ENCODE results near the gene PTPRE. TPM values are rescaled to one million over a fixed set of nuclear protein-coding genes. Genes with fewer than 3 reads are reported as not detected.

The PTPRE gene
- total RNA-seq, 6 experiments from 2014 or later = 2.3 to 9.2 (median 2.7) TPM

DNA sequence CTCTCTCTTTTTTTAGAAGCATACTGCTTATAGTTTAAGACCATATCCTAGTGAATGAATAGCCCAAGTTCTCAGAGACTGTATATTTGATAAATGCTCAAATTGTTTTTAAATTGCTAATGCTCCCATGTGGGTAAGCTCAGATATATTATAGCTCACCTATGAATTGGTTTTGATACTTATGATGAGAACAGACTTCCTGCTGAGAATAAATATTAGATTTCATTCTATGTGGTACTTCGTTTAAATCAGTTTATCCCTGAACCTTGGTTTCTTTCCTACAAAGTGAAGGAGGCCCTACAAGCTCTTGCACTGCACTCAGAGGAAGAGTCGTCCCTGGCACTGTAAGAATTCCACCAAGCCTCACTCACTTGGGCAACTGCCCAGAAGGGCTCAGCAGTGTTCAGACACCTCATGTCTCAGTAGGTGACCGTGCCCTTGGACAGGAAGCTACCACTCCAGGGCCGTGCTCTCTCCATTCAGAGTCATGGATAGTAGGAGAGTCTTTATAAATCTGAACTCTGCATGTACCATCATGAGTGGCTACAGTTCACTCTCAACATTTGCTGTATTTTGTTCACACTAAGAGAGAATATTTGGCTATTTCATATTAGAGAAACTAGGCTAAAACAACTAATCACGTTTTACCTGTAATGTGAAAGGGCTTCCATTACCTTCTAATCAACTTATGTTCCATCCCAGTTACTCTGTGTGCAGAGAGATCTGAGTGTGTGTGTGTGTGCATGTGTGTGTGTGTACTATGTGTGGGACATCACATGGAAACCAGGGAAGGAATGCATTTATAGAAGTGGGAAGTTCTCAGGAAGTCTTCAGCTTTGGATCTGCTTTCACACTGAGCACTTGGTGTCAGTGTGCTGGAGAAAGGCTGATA lies 93.8 kb downstream of the PTPRE start:
- Histone ChIP-seq H3K4me3 (no peak overlapping the region), H3K36me3 (no peaks in the 10 kb centered on the region), H3K9me3 (no peaks in the 10 kb centered on the region), H3K27me3 (no peaks in the 10 kb centered on the region), H3K27ac (no peak overlapping the region), H3K4me1 (no peaks in the 10 kb centered on the region)
- no peak for TF ChIP-seq POLR2A (IDR thresholded peaks at IDR 0.05)
- TF ChIP-seq, protein P1, sequence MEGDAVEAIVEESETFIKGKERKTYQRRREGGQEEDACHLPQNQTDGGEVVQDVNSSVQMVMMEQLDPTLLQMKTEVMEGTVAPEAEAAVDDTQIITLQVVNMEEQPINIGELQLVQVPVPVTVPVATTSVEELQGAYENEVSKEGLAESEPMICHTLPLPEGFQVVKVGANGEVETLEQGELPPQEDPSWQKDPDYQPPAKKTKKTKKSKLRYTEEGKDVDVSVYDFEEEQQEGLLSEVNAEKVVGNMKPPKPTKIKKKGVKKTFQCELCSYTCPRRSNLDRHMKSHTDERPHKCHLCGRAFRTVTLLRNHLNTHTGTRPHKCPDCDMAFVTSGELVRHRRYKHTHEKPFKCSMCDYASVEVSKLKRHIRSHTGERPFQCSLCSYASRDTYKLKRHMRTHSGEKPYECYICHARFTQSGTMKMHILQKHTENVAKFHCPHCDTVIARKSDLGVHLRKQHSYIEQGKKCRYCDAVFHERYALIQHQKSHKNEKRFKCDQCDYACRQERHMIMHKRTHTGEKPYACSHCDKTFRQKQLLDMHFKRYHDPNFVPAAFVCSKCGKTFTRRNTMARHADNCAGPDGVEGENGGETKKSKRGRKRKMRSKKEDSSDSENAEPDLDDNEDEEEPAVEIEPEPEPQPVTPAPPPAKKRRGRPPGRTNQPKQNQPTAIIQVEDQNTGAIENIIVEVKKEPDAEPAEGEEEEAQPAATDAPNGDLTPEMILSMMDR (IDR thresholded peaks at IDR 0.05) = no peak
- ATAC-seq = peak in 1 of 4 donors; percentile 25
- 44% methylated on average over 5 of the region's 5 CpGs for WGBS (ENCODE audit: insufficient coverage, low coverage, low lambda C conversion rate, missing lambda C conversion rate)
- peak in 1 of 3 donors; percentile 30 for DNase-seq
- intact Hi-C loops (cut with DNase I) = loop anchor here in 1 of 2 donors (10.0 kb wide), 1 partner anchor 126 kb away; no protein-coding TSS in a partner anchor

DNA sequence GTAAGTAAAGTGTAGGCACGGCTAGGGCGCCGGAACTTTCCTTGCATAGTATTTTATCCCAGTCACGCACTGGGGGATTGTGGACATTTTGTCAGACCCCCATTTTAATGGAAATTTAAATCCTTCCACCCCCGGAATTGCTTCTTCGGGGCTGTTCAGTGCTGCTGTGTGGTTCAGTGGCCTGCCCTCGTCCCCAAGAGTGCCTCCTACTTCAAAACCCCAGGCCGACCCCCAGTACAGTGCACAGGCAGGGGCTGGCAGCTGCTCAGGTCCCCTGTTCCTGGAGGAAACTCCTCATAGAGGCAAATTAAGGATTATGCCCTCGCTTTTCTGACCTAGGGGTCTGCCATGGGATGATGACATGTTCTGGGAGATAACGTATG lies 94.5 kb downstream of the PTPRE start:
- H3K27ac ChIP-seq = no peak overlapping the region
- intact Hi-C loops (cut with DNase I) = loop anchor here in 1 of 2 donors (10.0 kb wide), 1 partner anchor 127 kb away; no protein-coding TSS in a partner anchor
- DNase-seq (peak in 1 of 3 donors; percentile 31), ATAC-seq (no peak)
- H3K4me3 ChIP-seq = no peak overlapping the region
- no peaks in the 10 kb centered on the region for H3K27me3 ChIP-seq
- H3K36me3 ChIP-seq = no peaks in the 10 kb centered on the region
- H3K9me3 ChIP-seq = no peaks in the 10 kb centered on the region
- H3K4me1 ChIP-seq = no peaks in the 10 kb centered on the region
- WGBS (ENCODE audit: insufficient coverage, low coverage, low lambda C conversion rate, missing lambda C conversion rate) = 65% methylated on average over 10 of the region's 10 CpGs
- TF ChIP-seq POLR2A (IDR thresholded peaks at IDR 0.05) = no peak
- TF ChIP-seq, protein P1 (IDR thresholded peaks at IDR 0.05) = no peak

DNA sequence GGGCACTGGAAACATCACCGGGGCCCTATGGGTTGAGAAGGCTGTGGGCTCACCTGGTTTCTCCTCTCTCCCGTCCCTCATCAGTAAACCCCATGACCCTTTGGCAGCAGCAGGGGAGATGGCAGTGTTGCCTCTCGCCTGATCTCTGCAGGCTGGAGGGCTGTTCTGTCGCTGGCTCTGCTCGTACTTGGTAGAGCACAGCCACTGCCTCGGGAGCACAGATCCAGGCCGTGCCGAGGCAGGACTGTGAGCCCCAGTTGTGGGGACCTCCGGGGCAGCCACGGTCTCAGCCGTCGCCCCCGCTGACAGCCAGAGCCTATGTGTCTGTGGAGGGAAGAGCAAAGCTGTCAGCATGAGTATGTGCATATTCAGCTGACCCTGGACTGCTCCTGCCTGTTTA lies 94.9 kb downstream of the PTPRE start:
- no peaks in the 10 kb centered on the region for H3K9me3 ChIP-seq
- peak in 1 of 3 donors; percentile 28 for DNase-seq
- no peak overlapping the region for H3K4me3 ChIP-seq
- peak; percentile 15 to 37 (median 21) for ATAC-seq
- no peak for TF ChIP-seq POLR2A (IDR thresholded peaks at IDR 0.05)
- TF ChIP-seq, protein P1 (IDR thresholded peaks at IDR 0.05) = no peak
- WGBS (ENCODE audit: insufficient coverage, low coverage, low lambda C conversion rate, missing lambda C conversion rate) = 30% methylated on average over 2 of the region's 13 CpGs
- no peaks in the 10 kb centered on the region for H3K36me3 ChIP-seq
- intact Hi-C loops (cut with DNase I) = loop anchor here in 1 of 2 donors (10.0 kb wide), 1 partner anchor 127 kb away; no protein-coding TSS in a partner anchor
- no peak overlapping the region for H3K27ac ChIP-seq
- no peaks in the 10 kb centered on the region for H3K4me1 ChIP-seq
- no peaks in the 10 kb centered on the region for H3K27me3 ChIP-seq

DNA sequence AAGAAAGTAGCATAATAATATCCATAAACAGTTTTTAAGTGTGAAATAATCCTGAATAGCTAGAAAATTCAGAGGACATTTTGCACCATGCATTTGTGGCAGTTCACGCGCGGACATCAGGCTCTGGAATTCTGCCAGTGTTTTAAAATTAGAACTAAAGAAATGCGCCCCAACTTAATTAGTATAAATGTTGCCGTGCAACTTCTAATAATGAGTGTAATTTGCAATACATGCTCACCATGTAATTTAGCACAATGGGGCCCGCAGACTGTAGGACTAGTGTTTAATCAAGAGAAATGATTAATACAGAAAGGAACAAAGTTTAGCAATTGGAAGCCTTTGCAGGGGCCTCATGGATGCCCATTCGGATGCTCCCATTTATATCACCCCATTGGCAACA lies 96.6 kb downstream of the PTPRE start:
- Histone ChIP-seq H3K27me3 (no peaks in the 10 kb centered on the region), H3K4me1 (no peaks in the 10 kb centered on the region), H3K9me3 (no peaks in the 10 kb centered on the region), H3K36me3 (no peaks in the 10 kb centered on the region), H3K27ac (no peak overlapping the region), H3K4me3 (no peak overlapping the region)
- WGBS (ENCODE audit: insufficient coverage, low coverage, low lambda C conversion rate, missing lambda C conversion rate) = 73% methylated on average over 7 of the region's 7 CpGs
- DNase-seq = peak in 1 of 3 donors; percentile 3
- ATAC-seq = no peak
- TF ChIP-seq POLR2A (IDR thresholded peaks at IDR 0.05) = no peak
- TF ChIP-seq, protein P1 (IDR thresholded peaks at IDR 0.05) = no peak
- intact Hi-C loops (cut with DNase I) = loop anchor here in 1 of 2 donors (10.0 kb wide), 1 partner anchor 129 kb away; no protein-coding TSS in a partner anchor

All from right lobe of liver (tissue), 6 donors.